ENCODE data around the gene APOBEC3G.
"Not testable (repeated sequence)": the region's sequence is repeated elsewhere in the genome, so short reads cannot be mapped to it uniquely, and the experiment has no call there.

Gene APOBEC3G

GRCh38 chr22:39077026-39077840, at the start of gene APOBEC3G:
TSS of gene APOBEC3G (plus strand) at chr22:39077275. CDS start at chr22:39077362, 87 bp downstream.
- peak; percentile 32 to 86 for DNase-seq

DNA sequence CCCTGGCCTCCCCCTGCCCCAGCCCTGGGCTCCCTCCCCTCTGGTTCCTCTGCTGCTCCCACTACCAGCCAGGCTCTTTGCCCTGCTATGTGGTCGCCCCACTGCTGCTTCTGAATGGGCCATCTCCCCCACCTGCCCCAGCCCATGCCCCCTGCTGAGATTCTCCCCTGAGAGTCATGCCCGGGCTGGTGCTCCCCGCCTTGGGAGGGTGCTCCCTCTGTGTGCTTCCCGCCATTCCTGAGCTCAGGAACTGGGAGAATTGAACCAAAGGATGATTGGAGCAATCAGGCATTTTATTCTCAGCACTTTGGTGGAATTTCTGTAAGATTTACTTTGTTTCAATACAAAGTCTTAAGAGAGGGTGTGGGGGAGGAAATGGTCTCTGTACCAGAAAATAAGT, 49.4 kb upstream of the APOBEC3G start:
- DNase-seq: no peak

DNA sequence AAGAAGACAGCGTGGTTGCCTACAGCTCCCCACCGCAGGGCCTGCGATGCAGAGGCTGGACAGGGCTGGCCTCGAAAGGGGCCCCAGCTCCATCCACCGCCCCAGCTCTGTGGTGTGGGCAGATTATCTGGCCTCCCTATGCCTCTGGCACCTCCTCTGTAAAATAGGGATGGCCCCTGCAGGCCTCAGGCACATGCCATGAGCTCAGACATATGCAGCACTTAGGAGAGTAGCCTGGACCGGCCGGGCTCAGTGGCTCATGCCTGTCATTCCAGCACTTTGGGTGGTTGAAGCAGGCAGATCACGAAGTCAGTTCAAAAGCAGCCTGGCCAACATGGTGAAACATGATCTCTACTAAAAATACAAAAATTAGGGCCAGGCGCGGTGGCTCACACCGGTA, 48.8 kb upstream of the APOBEC3G start:
- no peak for DNase-seq

DNA sequence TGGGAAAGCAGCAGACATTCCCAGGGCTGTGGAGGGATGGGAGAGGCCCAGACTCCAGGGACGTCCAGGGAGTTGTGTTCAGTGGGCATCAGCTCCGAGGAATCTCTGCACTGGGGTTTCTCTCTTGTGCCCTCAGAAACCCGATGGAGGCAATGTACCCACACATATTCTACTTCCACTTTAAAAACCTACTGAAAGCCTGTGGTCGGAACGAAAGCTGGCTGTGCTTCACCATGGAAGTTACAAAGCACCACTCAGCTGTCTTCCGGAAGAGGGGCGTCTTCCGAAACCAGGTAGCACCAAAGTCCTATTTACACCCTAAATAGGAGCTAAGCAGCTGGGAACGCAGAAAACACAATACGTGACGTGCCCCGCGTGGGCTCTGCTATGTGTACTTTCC, 47.8 kb upstream of the APOBEC3G start:
- DNase-seq: no peak

DNA sequence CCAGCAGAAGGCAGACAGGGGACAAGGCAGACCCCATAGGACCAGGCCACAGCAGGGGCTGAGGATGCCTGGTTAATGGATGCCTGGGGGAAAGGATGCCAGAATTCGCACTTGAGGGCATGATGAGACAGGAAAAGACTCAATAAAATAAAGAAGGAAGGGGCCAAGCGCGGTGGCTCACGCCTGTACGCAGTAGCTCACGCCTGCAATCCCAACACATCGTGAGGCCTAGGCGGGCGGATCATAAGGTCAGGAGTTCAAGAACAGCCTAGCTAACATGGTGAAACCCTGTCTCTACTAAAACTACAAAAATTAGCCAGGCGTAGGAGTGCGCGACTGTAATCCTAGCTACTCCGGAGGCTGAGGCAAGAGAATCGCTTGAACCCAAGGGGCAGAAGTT, 46.4 kb upstream of the APOBEC3G start:
- DNase-seq: no peak

- DNase-seq: not testable (repeated sequence)
Observed at GRCh38 chr22:39031434-39032295, 45.4 kb upstream of the APOBEC3G start.

DNA sequence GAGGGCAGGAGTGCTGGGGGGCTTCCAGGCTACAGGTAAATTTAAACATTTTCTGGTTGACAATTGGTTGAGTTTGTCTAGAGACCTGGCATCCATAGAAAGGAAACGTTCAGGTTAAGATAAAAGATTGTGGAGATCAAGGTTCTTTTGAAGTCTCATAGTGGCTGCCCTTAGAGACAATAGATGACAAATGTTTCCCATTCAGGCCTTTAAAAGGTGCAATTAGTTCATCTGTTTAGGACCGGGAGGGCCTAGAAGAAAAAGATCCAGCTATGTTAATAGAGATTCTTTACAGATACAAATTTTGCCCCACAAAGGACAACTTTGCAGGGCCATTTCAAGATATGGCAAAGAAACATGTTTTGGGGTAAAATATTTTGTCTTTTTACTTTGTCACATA, 40.0 kb upstream of the APOBEC3G start:
- not testable (repeated sequence) for DNase-seq

- no peak for DNase-seq
Observed at GRCh38 chr22:39039306-39040126, 37.6 kb upstream of the APOBEC3G start.

- DNase-seq: not testable (repeated sequence)
Observed at GRCh38 chr22:39040155-39040537, 36.9 kb upstream of the APOBEC3G start.

GRCh38 chr22:39040538-39041296, 36.4 kb upstream of the APOBEC3G start, which contains the start of gene APOBEC3F:
TSS of gene APOBEC3F (plus strand) at chr22:39040864. CDS start at chr22:39040961, 97 bp downstream.
- peak; percentile 19 to 71 for DNase-seq

DNA sequence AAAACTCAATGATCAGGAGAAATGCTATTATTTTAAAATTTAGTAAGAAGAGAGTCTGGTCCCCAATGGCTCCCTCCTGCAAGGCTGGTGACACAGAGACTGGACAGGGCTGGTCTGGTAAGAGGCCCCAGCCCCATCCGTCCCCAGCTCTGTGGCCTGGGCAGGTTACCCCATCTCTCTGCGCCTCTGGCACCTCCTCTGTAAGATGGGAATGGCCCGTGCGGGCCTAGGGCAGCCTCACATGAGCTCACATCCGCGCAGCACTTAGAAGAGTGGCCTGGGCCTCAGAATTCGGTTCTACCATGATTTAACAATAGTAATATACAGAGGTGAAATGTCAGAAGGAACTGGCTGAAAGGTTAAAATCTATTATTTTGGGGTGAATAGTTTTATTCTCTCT, 35.2 kb upstream of the APOBEC3G start:
- DNase-seq: no peak

- not testable (repeated sequence) for DNase-seq
Observed at GRCh38 chr22:39043063-39043462, 34.0 kb upstream of the APOBEC3G start.

GRCh38 chr22:39045136-39045535, 31.9 kb upstream of the APOBEC3G start:
- DNase-seq: not testable (repeated sequence)

- DNase-seq: not testable (repeated sequence)
Observed at GRCh38 chr22:39049486-39049885, 27.6 kb upstream of the APOBEC3G start.

DNA sequence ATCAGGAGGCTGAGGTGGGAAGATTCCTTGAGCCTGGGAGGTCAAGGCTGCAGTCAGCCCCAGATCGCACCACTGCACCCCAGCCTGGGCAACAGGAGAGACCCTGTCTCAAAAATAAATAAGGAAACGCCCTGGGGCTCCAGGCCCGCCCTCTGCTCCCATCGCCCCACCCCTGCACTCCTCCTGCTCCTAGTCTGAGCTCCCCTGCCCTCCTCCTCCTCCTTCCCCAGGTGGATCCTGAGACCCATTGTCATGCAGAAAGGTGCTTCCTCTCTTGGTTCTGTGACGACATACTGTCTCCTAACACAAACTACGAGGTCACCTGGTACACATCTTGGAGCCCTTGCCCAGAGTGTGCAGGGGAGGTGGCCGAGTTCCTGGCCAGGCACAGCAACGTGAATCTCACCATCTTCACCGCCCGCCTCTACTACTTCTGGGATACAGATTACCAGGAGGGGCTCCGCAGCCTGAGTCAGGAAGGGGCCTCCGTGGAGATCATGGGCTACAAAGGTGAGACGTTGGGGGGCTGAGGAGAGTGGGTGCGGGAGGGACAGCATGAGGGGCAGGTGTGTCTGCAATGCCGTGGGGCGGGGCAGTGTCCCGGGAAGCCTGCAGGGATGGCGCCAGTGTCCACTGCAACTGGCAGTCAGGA, 25.1 kb upstream of the APOBEC3G start:
- DNase-seq: not testable (repeated sequence)

GRCh38 chr22:39055658-39056057, 21.4 kb upstream of the APOBEC3G start:
- DNase-seq: no peak

GRCh38 chr22:39061290-39061689, 15.8 kb upstream of the APOBEC3G start:
- DNase-seq: not testable (repeated sequence)

- DNase-seq: not testable (repeated sequence)
Observed at GRCh38 chr22:39061951-39062350, 15.1 kb upstream of the APOBEC3G start.

DNA sequence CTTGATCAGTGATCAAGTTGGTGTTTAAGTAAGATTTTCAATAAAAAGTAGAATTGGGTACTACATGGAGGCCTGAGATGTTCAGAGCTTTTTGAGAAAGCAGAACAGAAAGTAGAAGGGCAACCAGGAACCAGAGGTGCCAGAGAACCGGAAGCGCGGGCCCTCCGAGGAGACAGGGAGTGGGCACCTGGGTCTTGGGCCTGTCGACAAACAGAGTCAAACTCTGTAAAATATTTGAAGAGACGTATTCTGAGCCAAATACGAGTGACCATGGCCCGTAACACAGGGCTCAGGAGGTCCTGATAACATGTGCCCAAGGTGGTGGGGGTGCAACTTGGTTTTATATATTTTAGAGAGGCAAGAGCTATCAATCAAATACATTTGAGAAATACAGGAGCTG, 13.2 kb upstream of the APOBEC3G start:
- DNase-seq: not testable (repeated sequence)

- DNase-seq: not testable (repeated sequence)
Observed at GRCh38 chr22:39066442-39067276, 10.4 kb upstream of the APOBEC3G start.

Data from bone marrow (tissue), 2 donors.